ENCODE data around the gene PTPN9.

GRCh38 chr15:75544359-75544758 is 34.8 kb downstream of the PTPN9 start:
- TF ChIP-seq POLR2A (IDR thresholded peaks at IDR 0.05) (no peak), CTCF (IDR thresholded peaks at IDR 0.05) (no peak)
